ENCODE measurements around the gene RGS6.

DNA sequence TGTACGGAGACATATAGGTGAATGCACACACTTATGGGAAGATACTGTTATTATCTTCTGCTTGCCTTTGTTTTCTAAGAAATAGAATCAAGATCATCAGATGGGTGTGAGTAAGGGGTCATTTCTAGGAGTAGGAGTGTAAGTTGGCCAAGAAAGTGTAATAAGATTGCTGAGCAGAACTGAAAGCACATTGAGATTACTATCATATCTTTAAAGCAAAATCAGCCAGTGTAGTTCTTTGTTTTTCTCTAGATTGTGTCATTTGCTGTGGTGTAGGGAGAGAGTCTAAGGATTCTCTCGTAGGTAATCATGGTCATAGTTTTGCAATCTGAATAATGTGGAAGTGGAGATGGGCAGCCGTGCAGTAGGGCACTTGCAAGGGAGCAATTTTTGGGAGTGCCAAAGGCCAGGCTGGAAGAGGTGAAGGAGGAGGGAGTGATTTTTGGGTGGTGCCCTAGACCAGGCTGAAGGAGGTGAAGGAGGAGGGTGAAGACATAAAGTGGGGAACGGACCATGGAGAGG lies 131.6 kb downstream of the RGS6 start:
- TF ChIP-seq, protein P1, sequence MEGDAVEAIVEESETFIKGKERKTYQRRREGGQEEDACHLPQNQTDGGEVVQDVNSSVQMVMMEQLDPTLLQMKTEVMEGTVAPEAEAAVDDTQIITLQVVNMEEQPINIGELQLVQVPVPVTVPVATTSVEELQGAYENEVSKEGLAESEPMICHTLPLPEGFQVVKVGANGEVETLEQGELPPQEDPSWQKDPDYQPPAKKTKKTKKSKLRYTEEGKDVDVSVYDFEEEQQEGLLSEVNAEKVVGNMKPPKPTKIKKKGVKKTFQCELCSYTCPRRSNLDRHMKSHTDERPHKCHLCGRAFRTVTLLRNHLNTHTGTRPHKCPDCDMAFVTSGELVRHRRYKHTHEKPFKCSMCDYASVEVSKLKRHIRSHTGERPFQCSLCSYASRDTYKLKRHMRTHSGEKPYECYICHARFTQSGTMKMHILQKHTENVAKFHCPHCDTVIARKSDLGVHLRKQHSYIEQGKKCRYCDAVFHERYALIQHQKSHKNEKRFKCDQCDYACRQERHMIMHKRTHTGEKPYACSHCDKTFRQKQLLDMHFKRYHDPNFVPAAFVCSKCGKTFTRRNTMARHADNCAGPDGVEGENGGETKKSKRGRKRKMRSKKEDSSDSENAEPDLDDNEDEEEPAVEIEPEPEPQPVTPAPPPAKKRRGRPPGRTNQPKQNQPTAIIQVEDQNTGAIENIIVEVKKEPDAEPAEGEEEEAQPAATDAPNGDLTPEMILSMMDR (conservative IDR thresholded peaks at IDR 0.05; ENCODE audit: low read length) = no peak
- TF ChIP-seq EZH2phosphoT487 (IDR thresholded peaks at IDR 0.05; ENCODE audit: borderline replicate concordance, low read depth, low read length) = no peak

Measured in OCI-LY7 (cell line).